Mucosa of rectum (tissue), 2 donors: Measurements from ENCODE around the gene CACNB4.
"Not testable (repeated sequence)": the region's sequence is repeated elsewhere in the genome, so short reads cannot be mapped to it uniquely, and the experiment has no call there.

Source experiments
- H3K27ac ChIP-seq, 2 donors: one replicate each; pipeline ENCODE4 v1.7.0; 2013; ENCODE audit warnings: inconsistent platforms in 2 of 2, low read depth in 2 of 2, low read length in 2 of 2
- H3K27me3 ChIP-seq, 2 donors: one replicate each; pipeline ENCODE4 v1.7.0; 2013; ENCODE audit warnings: low read length in 2 of 2; ENCODE audit not compliant: control insufficient read depth in 2 of 2, insufficient read depth in 2 of 2
- H3K36me3 ChIP-seq, 2 donors: one replicate each; pipeline ENCODE4 v1.7.0; 2013; ENCODE audit warnings: low read length in 2 of 2; ENCODE audit not compliant: control insufficient read depth in 2 of 2, insufficient read depth in 2 of 2
- H3K4me1 ChIP-seq, 2 donors: one replicate each; pipeline ENCODE4 v1.7.0; 2013; ENCODE audit warnings: low read length in 2 of 2, mild to moderate bottlenecking in 1 of 2; ENCODE audit not compliant: control insufficient read depth in 2 of 2, insufficient read depth in 2 of 2
- H3K4me3 ChIP-seq, 2 donors: one replicate each; pipeline ENCODE4 v1.7.0; 2013; ENCODE audit warnings: low read length in 2 of 2
- H3K9ac ChIP-seq, 2 donors: one replicate each; pipeline ENCODE4 v1.7.0; 2013; ENCODE audit warnings: low read length in 2 of 2, low read depth in 1 of 2, mild to moderate bottlenecking in 1 of 2
- H3K9me3 ChIP-seq, 2 donors: one replicate each; pipeline ENCODE4 v1.7.0; 2013; ENCODE audit warnings: low read length in 2 of 2; ENCODE audit not compliant: control insufficient read depth in 2 of 2
- donor health status: healthy.
- donor health status: Normal muscosa, but diverticular disease.

The CACNB4 gene

GRCh38 chr2:152090726-152091125 is 8.1 kb downstream of the CACNB4 start:
- not testable (repeated sequence) for H3K36me3 ChIP-seq, H3K9ac ChIP-seq, H3K27ac ChIP-seq, H3K27me3 ChIP-seq, H3K4me1 ChIP-seq, H3K9me3 ChIP-seq, H3K4me3 ChIP-seq

- no peaks in the 10 kb centered on the region for H3K27me3 ChIP-seq
- no peak overlapping the region for H3K27ac ChIP-seq
- no peaks in the 10 kb centered on the region for H3K36me3 ChIP-seq
- H3K4me3 ChIP-seq: no peak overlapping the region
- no peaks in the 10 kb centered on the region for H3K9me3 ChIP-seq
- H3K9ac ChIP-seq: no peak overlapping the region
- no peaks in the 10 kb centered on the region for H3K4me1 ChIP-seq
Observed at GRCh38 chr2:152089238-152089637, 9.6 kb downstream of the CACNB4 start.

DNA sequence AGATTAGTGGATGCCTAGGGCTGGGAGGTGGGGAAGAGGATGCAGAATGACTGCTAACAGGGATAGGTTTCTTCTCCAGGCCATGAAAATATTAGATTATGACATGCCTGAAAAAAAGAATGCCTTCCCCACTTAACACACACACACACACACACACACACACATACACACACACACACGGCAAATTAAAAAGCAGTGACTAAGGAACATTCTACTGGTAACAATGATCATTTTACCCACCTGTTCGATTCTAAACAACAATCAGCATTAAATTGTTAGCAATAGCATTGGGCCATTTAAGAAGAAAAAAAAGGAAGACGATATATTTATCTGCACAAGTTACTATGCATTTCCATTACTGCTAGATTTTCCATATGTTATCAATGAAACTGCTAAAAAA is 10.8 kb downstream of the CACNB4 start:
- Histone ChIP-seq H3K36me3 (no peaks in the 10 kb centered on the region), H3K4me1 (no peaks in the 10 kb centered on the region), H3K9me3 (no peaks in the 10 kb centered on the region), H3K27ac (no peak overlapping the region), H3K27me3 (no peaks in the 10 kb centered on the region), H3K4me3 (no peak overlapping the region), H3K9ac (no peak overlapping the region)

DNA sequence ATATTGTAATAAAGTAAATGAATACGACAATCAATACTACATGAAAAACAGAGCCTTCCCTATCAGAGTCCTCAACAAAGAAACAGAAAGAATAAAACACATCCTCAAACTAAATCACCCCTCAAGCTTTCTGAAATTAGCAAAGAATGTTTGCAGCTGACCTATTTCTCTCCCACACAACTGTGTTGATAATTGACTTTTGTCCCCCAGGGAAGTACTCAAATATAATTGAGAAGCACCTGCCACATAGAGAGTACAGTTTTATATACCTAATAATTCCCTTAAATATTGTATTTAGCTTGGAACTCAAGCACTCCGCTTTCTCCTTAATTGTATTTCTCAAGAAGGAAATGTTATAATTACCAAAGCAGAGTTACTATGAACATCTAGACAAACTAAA is 12.6 kb downstream of the CACNB4 start:
- H3K4me1 ChIP-seq: no peaks in the 10 kb centered on the region
- H3K9ac ChIP-seq: no peak overlapping the region
- H3K9me3 ChIP-seq: no peaks in the 10 kb centered on the region
- H3K27me3 ChIP-seq: no peaks in the 10 kb centered on the region
- H3K4me3 ChIP-seq: no peak overlapping the region
- H3K27ac ChIP-seq: no peak overlapping the region
- no peaks in the 10 kb centered on the region for H3K36me3 ChIP-seq

GRCh38 chr2:152084076-152084475 is 14.8 kb downstream of the CACNB4 start:
- Histone ChIP-seq H3K4me1 (no peaks in the 10 kb centered on the region), H3K4me3 (no peak overlapping the region), H3K27me3 (no peaks in the 10 kb centered on the region), H3K9me3 (no peaks in the 10 kb centered on the region), H3K36me3 (no peaks in the 10 kb centered on the region), H3K9ac (no peak overlapping the region), H3K27ac (no peak overlapping the region)

GRCh38 chr2:152083202-152083875 is 15.5 kb downstream of the CACNB4 start:
- Histone ChIP-seq H3K9ac (no peak overlapping the region), H3K36me3 (no peaks in the 10 kb centered on the region), H3K4me1 (no peaks in the 10 kb centered on the region), H3K27me3 (no peaks in the 10 kb centered on the region), H3K27ac (no peak overlapping the region), H3K4me3 (no peak overlapping the region), H3K9me3 (no peaks in the 10 kb centered on the region)

DNA sequence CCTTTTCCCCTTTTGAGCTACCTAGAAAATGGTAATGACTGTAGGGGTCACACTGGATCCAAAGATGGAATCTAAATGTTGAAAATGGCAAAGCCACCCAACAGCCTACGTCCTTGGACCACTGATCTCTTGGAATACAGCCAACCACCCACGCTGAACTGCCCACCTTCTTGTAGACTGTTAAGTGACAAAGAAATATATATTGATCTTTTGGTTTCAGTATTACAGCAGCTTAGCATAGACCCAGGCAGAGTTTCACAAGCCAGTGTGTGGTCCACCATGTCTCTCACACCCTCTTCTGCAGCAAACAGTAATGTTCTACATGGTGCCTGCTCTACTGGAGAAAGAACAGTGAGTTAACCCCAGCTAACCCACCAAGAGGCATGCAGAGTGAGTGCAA is 20.2 kb downstream of the CACNB4 start:
- no peaks in the 10 kb centered on the region for H3K9me3 ChIP-seq
- H3K4me1 ChIP-seq: no peaks in the 10 kb centered on the region
- H3K4me3 ChIP-seq: no peak overlapping the region
- no peak overlapping the region for H3K9ac ChIP-seq
- H3K27me3 ChIP-seq: no peaks in the 10 kb centered on the region
- H3K27ac ChIP-seq: no peak overlapping the region
- no peaks in the 10 kb centered on the region for H3K36me3 ChIP-seq

- H3K9ac ChIP-seq: no peak overlapping the region
- H3K9me3 ChIP-seq: no peaks in the 10 kb centered on the region
- no peak overlapping the region for H3K4me3 ChIP-seq
- H3K36me3 ChIP-seq: no peaks in the 10 kb centered on the region
- H3K4me1 ChIP-seq: no peaks in the 10 kb centered on the region
- H3K27ac ChIP-seq: no peak overlapping the region
- H3K27me3 ChIP-seq: no peaks in the 10 kb centered on the region
Observed at GRCh38 chr2:152078023-152078422, 20.8 kb downstream of the CACNB4 start.

DNA sequence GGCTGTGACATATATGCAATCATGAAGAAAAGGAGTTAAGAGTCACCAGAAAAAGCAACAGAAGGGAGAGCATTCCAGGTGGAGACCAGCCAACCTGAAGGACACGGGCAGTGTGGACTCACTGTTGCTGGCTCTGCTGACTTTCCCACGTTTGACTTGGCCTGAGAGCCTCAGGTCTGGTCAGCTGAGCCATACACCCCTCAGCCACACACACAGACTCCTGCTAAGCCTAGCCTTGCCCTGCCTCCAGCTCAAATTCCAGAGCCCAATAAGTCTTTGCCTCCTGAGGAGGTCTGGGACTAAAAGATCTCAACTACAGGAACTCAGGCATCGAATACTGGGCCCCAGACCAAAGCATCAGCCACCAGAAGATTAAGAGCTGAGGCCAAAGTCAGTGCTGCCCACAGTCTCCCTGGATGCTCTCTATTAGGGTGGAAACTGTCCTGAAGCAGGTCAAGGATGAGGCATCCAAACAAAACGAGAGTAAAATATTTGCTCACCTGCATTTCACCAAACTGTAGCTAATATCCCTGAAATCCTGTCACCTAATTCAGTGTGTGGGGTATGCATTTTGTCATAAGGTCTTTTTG is 23.3 kb downstream of the CACNB4 start:
- Histone ChIP-seq H3K4me1 (no peaks in the 10 kb centered on the region), H3K27ac (no peak overlapping the region), H3K36me3 (no peaks in the 10 kb centered on the region), H3K9ac (no peak overlapping the region), H3K4me3 (no peak overlapping the region), H3K27me3 (no peaks in the 10 kb centered on the region), H3K9me3 (no peaks in the 10 kb centered on the region)

DNA sequence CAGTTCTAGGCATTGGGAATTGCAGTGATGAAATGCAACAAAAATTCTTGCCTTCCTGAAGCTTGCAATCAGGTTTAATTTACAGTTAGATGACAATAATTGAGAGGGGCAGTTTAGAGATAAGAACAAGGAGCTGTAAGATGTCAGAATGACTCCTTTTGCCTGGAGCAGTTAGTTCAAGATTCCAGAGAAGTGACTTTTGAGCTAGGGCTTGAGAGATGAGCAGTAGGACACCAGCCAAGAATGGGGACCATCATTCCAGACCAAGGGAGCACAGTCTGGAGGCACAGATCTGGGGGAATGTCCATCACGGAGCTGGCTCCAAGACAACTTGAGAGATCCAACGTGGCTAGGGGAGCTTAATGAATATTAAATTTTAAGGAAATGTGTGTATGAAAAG is 26.8 kb downstream of the CACNB4 start:
- Histone ChIP-seq H3K4me3 (no peak overlapping the region), H3K27me3 (no peaks in the 10 kb centered on the region), H3K27ac (no peak overlapping the region), H3K36me3 (no peaks in the 10 kb centered on the region), H3K9me3 (no peaks in the 10 kb centered on the region), H3K4me1 (no peaks in the 10 kb centered on the region), H3K9ac (no peak overlapping the region)
